Activated T-cell treated with anti-CD3 and anti-CD28 coated beads, Interleukin-2, amount 50 U/mL, for 48 hours (primary cell): Measurements from ENCODE around the gene GPR37L1.
"Not testable (repeated sequence)": the region's sequence is repeated elsewhere in the genome, so short reads cannot be mapped to it uniquely, and the experiment has no call there.

Experiments
- DNase-seq, 2 experiments: peaks; one replicate each; pipeline ENCODE4 v3.0.0-alpha.2; 2020

GPR37L1 gene

GRCh38 chr1:202134645-202135172 is 12.0 kb downstream of the GPR37L1 start:
- DNase-seq, result no peak

- peak; percentile 64 to 69 for DNase-seq
Measured at GRCh38 chr1:202135221-202135721, 12.6 kb downstream of the GPR37L1 start.

- no peak for DNase-seq
Measured at GRCh38 chr1:202140833-202141232, 18.1 kb downstream of the GPR37L1 start.

GRCh38 chr1:202141468-202141867 is 18.8 kb downstream of the GPR37L1 start:
- DNase-seq, result not testable (repeated sequence)

GRCh38 chr1:202143011-202143767 is 20.5 kb downstream of the GPR37L1 start:
- DNase-seq, result peak in 1 of 2 experiments; percentile 36

GRCh38 chr1:202143768-202144401 is 21.2 kb downstream of the GPR37L1 start:
- DNase-seq, result peak; percentile 54 to 59

- peak; percentile 77 to 82 for DNase-seq
Measured at GRCh38 chr1:202144402-202145067, 21.8 kb downstream of the GPR37L1 start, which contains the start of gene ARL8A. TSS of gene ARL8A (minus strand) at chr1:202144737. CDS start at chr1:202144572, 165 bp downstream.

- peak; percentile 62 to 73 for DNase-seq
Measured at GRCh38 chr1:202145068-202145743, 22.5 kb downstream of the GPR37L1 start.

GRCh38 chr1:202145744-202146140 is 23.0 kb downstream of the GPR37L1 start:
- not testable (repeated sequence) for DNase-seq

GRCh38 chr1:202146279-202146678 is 23.6 kb downstream of the GPR37L1 start:
- no peak for DNase-seq

GRCh38 chr1:202146993-202147392 is 24.3 kb downstream of the GPR37L1 start:
- DNase-seq, result no peak

GRCh38 chr1:202148391-202148790 is 25.7 kb downstream of the GPR37L1 start:
- no peak for DNase-seq

- DNase-seq, result no peak
Measured at GRCh38 chr1:202149566-202149965, 26.8 kb downstream of the GPR37L1 start.

- no peak for DNase-seq
Measured at GRCh38 chr1:202150187-202150586, 27.5 kb downstream of the GPR37L1 start.

- DNase-seq, result no peak
Measured at GRCh38 chr1:202150602-202151001, 27.9 kb downstream of the GPR37L1 start.

GRCh38 chr1:202151045-202151444 is 28.3 kb downstream of the GPR37L1 start:
- no peak for DNase-seq

- no peak for DNase-seq
Measured at GRCh38 chr1:202152399-202152798, 29.7 kb downstream of the GPR37L1 start.

- no peak for DNase-seq
Measured at GRCh38 chr1:202153284-202153683, 30.6 kb downstream of the GPR37L1 start.

- no peak for DNase-seq
Measured at GRCh38 chr1:202154148-202154765, 31.5 kb downstream of the GPR37L1 start.

GRCh38 chr1:202154766-202155477 is 32.2 kb downstream of the GPR37L1 start:
- peak; percentile 56 to 66 for DNase-seq

GRCh38 chr1:202155478-202156021 is 32.8 kb downstream of the GPR37L1 start:
- DNase-seq, result no peak
